DMS153 treated with DMSO at 0.1 percent for 48 hours (cell line): ENCODE measurements around the gene DNTTIP2.
A peak's percentile ranks its signal among the peaks of the same experiment; 100 is the strongest.
"Not testable (repeated sequence)": the region's sequence is repeated elsewhere in the genome, so short reads cannot be mapped to it uniquely, and the experiment has no call there.

Source experiments
- DNase-seq: peaks from one replicate; lab custom pipeline; 2025; ENCODE audit not compliant: unreplicated experiment; lab: John Stamatoyannopoulos, UW

Gene DNTTIP2

DNA sequence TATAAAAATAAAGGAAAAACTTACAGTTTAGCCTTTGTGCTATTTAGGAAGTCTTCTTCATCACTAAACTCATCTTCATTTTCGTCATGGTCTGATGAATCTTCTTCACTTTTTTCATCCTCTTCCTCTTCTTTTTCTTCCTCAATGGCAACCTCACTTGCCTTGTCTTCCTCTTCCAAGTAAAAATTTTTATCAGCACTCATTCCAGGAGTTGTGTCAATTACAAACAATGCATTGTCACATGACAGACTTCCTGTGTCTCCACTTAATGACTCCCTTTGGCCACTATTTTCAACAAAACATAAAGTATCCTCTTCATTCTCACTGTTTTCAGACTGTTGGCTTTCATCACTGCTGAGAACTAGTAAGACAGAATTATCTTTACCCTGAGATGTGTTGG is 2.8 kb downstream of the DNTTIP2 start:
- no peak for DNase-seq

DNA sequence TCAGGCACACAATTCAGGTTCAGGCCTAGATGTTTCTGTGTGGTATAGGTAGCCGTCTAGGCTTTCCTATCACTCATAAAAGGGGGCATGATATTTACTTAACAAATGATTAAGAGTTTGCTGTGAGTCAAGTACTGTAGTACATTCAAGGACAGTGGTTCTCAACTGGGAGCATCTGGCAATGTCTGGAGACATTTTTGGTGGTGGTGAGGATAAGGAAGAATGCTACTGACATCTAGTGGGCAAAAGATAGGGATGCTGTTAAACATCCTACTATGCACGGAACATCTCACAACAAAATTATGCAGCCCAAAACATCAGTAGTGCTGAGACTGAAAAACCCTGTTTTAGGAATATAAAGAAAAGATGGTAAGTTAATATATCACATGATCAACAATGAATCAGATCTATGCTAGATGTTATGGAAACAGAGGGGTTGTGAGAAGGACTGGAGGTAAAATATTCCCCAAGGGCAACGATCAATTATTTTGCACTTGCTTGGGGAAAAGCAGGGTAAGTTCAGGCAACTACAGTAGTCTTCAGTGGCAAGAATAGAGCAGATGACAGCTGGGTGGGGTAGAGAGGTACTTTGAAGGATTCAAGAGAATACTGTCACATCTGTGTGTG is 4.9 kb downstream of the DNTTIP2 start:
- no peak for DNase-seq

DNA sequence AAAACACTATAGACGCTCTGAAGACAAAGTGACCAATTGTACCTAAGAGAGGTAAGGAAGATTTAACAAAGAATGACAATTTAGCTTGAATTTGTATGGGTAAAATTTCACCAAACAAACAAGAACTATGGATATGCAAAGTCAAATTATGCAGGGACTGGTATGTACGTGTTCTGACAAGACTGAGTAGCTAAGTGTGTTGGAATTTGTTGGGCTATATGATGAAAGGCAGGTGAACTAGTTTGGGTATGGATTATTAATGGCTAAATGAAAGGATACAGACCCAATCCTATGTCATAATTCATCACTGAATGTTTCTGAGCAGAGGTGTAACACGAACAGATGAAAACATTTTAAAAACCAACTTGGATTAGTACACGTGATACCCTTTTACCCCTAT is 7.6 kb downstream of the DNTTIP2 start:
- DNase-seq: no peak

DNA sequence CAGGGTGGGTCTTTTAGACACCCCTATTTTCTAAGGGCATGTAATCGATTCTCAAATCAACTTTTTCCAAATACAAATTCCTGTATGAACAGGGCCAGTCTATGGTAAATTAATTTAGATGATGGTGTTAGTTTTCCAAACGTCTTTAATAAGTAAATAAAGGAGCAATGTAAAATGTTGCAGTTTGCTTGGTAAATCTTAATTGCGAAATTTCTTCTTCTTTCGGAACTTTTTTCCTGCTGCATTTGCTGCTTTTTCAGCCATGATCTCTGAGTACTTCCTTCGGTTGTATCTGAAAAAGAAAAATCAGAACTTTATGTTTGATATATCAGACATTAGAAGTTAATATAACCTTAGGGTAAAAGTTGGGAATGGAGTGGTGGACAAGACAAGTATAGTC is 9.4 kb downstream of the DNTTIP2 start:
- no peak for DNase-seq

DNA sequence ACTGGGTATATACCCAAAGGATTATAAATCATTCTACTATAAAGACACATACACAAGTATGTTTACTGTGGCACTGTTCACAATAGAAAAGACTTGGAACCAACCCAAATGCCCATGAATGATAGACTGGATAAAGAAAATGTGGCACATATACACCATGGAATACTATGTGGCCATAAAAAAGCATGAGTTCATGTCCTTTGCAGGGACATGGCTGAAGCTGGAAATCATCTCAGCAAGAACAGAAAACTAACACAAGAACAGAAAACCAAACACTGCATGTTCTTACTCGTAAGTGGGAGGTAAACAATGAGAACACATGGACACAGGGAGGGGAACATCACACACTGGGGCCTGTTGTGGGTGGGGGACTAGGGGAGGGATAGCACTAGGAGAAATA is 10.5 kb downstream of the DNTTIP2 start:
- DNase-seq: not testable (repeated sequence)

DNA sequence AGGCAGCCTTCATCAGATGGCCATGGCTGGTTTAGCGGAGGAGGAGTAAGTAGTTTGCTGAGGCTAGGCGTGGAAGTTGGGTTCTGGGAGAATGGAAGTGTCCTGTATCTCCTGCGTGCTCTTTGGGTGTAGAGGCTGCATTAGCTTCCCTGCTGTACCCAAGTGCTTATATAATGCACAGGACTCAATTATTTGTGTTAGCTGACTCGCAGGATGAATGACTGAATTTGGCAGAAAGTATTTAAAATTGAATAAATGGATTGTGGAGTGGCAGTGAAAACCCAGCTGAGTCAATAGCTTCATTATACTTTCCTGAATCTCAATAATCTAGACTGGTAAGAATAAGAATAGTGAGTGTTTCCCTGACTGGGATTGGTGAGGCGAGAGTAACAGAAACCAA is 13.8 kb downstream of the DNTTIP2 start:
- no peak for DNase-seq

DNA sequence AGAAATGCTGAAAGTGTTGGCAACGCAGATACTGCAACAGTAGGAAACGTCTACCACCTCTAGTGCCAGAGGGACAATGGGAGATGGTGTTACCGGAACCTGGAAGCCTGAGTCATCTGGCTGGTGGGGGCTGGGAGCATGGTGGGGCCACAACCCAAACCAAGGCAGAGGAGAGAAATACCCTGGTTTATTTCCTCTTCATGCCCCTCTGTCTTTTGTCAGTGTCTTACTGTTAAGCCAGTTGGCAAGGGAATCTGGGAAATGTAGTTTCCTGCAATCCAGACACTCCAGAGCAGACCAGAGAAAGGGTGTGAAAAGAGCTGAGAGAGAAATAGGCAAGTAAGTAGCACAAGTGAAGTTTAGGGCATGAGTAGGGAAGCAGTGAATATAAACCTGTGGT is 14.8 kb downstream of the DNTTIP2 start:
- DNase-seq: no peak

DNA sequence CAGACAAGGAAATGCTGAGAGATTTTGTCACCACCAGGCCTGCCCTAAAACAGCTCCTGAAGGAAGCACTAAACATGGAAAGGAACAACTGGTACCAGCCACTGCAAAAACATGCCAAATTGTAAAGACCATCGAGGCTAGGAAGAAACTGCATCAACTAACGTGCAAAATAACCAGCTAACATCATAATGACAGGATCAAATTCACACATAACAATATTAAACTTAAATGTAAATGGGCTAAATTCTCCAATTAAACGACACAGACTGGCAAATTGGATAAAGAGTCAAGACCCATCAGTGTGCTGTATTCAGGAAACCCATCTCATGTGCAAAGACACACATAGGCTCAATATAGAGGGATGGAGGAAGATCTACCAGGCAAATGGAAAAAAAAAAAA is 21.4 kb downstream of the DNTTIP2 start:
- not testable (repeated sequence) for DNase-seq

DNA sequence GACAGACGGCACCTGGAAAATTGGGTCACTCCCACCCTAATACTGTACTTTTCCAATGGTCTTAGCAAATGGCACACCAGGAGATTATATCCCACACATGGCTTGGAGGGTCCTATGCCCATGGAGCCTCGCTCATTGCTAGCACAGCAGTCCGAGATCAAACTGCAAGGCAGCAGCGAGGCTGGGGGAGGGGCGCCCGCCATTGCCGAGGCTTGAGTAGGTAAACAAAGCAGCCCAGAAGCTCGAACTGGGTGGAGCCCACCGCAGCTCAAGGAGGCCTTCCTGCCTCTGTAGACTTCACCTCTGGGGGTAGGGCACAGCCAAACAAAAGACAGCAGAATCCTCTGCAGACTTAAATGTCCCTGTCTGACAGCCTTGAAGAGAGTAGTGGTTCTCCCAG is 23.0 kb downstream of the DNTTIP2 start:
- not testable (repeated sequence) for DNase-seq

DNA sequence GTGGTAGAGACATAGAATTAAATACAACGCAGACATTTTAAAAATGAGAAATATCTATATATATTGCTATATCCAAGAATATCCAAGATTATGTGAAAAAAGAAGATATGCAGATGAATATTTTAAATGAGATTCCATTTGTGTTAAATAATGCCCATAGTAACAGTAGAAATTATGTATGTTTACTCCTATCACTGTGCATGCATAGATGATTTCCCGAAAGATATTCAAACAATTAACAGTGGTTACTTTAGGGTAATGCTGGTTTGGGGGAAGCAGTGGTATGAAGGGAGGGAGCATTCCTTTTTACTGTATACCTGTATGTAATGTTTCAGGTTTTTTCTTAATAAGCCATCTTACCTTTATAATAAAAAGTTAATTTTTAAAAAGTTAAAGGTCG is 25.1 kb downstream of the DNTTIP2 start:
- DNase-seq: no peak

DNA sequence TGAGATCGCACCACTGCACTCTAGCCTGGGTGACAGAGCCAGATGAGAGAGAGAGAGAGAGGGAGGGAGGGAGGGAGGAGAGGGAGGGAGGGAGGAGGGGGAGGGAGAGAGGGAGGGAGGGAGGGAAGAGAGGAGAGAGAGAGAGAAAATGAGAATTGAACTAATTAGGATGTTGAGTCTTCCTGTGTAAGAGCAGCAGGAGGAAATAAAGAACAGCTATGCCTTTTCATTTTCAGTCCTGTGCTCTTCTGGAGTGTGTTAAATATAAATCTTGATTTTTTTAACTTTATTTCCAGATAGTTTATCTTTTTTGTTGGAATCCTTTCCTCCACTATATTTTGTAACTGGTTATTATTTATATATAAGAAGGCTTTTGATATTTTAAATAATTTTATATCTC is 27.1 kb downstream of the DNTTIP2 start:
- no peak for DNase-seq

DNA sequence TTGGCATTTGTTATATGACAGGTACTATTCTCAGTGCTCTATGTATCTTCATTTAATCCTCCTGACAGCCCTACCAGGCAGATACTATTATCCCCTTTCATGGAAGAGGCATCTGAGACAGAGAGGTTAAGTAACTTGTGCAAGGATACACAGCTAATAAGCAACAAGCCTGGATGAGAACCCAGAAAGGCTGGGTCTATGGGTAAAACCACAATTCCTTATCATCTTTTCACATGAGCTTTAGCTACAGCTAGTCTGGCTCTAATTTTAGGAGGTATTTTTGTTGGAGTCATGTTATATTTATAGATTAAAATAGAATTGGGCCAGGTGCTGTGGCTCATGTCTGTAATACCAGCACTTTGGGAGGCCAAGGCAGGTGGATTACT is 27.7 kb downstream of the DNTTIP2 start:
- DNase-seq: no peak

DNA sequence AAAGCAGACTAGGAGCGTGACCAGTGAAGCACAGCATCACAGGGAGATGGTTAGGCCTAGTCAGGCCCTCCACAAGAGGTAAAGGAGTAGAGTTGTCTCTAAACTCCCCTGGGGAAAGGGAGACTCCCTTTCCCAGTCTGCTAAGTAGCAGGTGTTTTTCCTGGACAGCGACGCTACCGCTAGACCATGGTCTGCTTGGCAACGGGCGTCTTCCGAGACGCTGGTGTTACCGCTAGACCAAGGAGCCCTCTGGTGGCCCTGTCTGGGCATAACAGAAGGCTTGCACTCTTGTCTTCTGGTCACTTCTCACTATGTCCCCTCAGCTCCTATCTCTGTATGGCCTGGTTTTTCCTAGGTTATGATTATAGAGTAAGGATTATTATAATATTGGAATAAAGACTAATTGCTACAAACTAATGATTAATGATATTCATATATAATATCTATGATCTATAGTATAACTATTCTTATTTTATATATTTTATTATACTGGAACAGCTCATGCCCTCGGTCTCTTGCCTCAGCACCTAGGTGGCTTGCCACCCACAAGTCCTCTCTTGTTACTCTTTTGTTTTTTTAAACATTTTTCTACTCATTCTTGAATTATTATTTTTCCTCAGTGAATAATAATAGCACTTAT is 28.2 kb downstream of the DNTTIP2 start:
- not testable (repeated sequence) for DNase-seq

DNA sequence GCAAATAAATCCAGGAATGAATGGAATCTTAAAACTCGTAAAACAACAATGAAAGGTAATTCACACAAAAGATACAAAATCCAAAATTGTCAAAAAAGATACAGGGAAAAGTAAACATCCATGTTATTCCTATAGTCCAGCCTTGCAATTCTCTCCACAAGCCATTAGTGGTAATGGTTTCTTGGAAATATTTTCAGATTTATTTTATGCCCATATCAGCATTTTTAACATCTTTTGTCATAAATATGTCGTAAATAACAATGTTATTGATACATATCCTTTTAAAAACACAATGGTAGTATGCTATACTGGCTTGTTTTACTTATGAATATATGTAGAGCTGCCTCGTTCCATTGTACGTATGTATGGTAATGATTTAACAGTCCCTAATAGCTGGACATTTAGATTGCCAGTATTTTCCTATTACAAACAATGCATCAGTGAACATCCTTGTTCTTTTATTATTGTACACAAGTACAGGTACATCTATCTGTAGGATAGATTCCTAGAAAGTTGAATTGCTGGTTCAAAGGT is 30.6 kb downstream of the DNTTIP2 start:
- no peak for DNase-seq

DNA sequence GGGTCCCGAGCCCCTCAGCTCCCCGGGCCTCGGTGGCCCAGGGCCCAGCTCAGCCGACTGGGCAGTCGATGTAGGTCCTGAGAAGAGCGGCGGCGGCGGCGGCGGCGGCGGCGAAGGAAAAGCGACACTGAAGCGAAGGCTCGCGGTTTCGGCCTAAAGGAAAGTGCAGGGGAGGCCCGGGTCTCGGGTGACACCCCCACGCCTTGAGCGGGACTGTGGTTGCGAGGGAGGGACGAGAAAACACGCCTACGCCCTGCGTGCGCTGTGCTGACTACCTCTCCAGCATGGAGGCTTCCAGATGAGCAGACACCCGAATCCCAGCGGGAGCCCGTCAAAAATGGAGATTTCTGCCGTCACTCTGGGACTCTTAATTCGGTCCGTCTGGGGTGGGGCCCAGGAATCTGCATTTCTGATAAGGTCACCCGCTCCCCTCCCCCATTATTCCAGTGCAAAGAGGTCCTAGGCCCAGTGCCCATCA is 31.2 kb downstream of the DNTTIP2 start:
- DNase-seq: peak; percentile 31

DNA sequence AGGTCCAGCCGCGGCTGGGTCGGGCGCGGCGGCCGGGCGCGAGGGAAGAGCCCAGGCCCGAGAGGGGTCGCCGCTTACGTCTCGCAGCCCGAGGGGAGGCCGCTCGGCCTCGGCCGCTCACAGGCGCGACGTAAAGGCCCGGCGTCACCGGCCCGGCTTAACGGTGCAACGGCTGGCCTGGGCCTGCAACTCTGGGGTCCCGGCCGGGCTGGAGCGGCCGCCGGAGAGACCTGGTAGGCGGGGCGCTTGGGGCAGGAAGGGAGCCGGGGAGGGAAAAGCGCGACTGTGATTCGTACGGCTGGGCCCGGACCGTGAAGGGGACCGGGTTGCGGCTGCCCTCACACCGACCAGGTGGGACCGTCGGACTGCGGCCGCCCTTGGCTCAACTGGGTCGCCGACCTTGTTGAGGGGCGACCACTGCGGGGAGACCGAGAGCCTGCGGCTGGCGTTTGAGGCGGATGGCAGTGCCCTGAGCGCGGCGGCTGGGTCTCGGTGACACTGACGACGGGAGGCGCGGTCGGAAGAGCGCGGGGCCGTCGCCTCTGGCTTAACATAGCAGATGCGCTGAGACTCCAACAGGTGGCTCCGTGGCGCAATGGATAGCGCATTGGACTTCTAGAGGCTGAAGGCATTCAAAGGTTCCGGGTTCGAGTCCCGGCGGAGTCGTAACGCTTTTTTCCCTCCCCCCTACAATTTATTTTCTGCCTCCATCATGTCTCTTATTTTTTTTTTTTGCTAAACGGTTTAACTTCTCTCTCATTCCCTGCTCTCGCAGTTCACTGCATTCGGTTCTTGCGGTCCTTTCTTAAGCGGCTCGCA is 31.8 kb downstream of the DNTTIP2 start:
- peak; percentile 78 for DNase-seq

DNA sequence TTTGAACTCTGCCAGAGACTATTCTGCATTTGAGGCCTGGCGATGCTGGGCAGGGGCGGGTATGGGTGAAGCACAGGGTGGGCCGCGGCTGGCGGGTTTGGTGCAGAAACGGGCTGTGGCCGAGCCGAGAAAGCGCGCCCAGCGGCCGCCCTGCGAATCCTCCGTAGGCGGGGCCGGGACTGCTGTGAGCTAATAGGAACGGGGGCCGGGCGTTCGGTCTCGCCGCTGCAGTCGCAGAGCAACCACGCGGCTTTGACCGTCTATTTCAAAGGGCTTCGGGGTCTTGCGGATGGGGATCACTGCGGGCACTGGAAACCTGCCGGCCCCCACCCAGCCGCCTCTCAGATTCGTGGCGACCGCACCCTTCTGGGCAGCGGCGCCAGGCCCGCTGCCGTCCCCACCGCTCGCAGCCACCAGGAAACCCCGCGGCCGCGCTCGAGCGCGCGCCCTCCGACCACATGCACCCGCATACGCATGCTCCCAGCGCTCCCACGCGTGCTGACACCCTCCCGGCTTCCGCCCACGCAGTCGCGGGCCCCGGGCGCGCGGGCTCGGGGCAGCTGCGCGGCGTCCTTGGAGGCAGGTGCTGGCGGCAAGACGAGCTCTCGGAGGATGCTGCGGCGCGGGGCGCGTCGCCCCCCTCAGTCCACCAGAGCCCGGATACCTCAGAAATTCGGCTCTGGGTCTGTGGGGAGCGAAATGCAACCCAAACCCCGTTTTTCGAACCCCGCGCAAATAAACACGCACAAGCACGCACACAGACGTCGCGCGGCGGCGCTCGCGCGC is 32.6 kb downstream of the DNTTIP2 start:
- DNase-seq: peak; percentile 81

DNA sequence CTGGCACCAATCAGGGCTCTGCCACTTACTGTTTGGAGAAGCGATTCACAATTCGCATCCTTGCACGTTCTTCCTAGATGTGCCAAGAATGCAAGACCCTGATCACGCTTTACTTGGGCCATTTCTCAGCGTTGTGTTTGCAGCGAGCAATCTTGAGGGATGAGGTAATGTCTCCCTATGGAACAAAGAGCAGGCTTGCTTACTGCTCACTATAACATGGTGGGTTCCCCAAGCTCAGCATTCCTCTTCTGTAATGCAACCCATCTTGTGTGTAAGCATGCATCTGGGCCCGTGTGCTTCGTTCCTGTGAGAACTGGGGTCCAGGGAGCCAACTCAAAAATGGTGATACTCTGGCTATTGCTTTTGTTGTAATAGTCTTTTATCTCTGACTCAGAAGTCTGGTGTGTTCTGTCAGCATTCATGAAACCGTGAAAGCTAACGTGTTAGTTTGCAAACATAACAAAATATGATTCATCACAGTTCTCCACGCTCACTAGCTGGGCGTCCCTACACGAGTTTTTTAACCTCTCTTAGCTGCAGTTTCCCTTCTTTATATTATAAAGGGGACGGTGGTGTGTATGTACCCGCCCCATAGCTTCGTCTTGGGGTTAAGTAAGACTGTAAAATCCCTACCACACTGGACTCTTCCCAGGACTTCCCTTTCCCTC is 33.3 kb downstream of the DNTTIP2 start:
- peak; percentile 68 for DNase-seq

DNA sequence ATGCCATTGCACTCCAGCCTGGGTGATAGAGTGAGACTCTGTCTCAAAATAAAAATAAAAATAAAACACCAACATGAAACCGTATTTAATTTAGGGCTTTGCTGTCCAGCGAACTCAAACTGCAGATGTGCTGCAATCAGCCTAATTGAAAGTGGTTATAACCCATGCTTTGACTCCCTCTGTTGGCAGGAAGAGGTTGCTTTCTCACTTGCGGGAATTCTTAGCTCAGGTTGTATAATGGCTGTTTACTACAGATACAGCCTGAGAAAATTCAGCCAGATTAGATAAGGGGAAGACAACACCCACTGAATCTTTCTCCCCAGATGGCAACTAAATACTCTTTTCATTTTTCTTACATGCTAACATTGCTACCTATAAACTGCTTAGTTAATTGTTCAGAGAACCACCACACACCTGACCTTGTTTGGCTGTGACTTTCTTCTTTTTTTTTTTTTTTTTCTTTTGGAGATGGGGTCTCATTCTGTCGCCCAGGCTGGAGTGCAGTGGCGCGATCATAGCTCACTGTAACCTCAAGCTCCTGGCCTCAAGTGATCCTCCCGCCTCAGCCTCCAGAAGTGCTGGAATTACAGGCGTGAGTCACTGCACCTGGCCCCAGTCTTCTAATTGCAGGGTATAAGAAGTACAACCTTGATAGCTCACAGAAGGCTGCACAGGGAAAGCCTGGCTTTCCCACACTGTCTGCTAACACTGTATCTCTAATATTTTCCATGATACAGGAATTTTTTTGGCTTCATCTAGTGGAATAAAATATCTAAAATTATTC is 34.6 kb downstream of the DNTTIP2 start:
- DNase-seq: peak; percentile 59
